ENCODE data around the gene PNPLA7. TPM values are rescaled to one million over a fixed set of nuclear protein-coding genes. Genes with fewer than 3 reads are reported as not detected.

Gene PNPLA7
- total and polyA plus RNA-seq, 4 donors = 0.75 to 6.5 (median 2.1) TPM

DNA sequence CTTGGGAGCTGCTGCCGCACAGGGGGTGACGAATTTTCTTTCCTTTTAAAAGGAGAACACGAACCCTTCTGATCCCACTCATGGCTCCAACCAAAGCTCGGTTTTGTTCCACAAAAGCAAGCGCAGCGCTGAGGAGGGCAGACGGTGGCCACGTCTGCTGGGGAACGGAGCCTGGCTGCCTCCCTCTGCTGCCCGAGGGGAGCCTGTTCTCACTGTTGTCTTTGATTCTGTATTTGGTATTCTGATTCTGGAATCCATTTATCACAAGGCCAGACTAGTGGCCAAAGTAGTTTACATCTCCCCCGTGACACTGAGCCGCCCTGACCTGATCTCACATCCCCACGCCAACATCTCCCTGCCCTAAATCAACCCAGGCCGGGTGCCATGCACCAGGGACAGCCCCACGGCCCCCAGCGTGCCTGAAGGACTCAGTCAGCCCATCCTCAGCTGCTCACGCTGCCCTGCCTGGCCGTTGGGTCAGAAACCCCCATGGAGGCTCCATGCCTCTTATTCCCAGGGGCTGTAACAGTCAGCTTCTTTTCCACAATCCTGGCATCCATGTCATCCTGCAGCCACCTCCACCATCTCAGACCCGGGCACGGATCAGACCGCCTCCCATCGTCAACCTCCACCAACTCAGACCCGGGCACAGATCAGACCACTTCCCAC is 84.3 kb downstream of the PNPLA7 start (continued):
- TF ChIP-seq, protein P1, sequence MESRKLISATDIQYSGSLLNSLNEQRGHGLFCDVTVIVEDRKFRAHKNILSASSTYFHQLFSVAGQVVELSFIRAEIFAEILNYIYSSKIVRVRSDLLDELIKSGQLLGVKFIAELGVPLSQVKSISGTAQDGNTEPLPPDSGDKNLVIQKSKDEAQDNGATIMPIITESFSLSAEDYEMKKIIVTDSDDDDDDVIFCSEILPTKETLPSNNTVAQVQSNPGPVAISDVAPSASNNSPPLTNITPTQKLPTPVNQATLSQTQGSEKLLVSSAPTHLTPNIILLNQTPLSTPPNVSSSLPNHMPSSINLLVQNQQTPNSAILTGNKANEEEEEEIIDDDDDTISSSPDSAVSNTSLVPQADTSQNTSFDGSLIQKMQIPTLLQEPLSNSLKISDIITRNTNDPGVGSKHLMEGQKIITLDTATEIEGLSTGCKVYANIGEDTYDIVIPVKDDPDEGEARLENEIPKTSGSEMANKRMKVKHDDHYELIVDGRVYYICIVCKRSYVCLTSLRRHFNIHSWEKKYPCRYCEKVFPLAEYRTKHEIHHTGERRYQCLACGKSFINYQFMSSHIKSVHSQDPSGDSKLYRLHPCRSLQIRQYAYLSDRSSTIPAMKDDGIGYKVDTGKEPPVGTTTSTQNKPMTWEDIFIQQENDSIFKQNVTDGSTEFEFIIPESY (IDR thresholded peaks at IDR 0.05) = no peak
- TF ChIP-seq EGR1 (IDR thresholded peaks at IDR 0.05; ENCODE audit: low read depth in 2 of 2) = no peak
- TF ChIP-seq, protein P2, sequence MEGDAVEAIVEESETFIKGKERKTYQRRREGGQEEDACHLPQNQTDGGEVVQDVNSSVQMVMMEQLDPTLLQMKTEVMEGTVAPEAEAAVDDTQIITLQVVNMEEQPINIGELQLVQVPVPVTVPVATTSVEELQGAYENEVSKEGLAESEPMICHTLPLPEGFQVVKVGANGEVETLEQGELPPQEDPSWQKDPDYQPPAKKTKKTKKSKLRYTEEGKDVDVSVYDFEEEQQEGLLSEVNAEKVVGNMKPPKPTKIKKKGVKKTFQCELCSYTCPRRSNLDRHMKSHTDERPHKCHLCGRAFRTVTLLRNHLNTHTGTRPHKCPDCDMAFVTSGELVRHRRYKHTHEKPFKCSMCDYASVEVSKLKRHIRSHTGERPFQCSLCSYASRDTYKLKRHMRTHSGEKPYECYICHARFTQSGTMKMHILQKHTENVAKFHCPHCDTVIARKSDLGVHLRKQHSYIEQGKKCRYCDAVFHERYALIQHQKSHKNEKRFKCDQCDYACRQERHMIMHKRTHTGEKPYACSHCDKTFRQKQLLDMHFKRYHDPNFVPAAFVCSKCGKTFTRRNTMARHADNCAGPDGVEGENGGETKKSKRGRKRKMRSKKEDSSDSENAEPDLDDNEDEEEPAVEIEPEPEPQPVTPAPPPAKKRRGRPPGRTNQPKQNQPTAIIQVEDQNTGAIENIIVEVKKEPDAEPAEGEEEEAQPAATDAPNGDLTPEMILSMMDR (IDR thresholded peaks at IDR 0.05; ENCODE audit: low read depth, low read length, missing input control) = no peak
- TF ChIP-seq GABPA (IDR thresholded peaks at IDR 0.05 in 1 of 2, conservative IDR thresholded peaks at IDR 0.05 in 1 of 2) = no peak
- no peak for TF ChIP-seq JUND (IDR thresholded peaks at IDR 0.05)
- TF ChIP-seq YY1 (IDR thresholded peaks at IDR 0.05) = no peak
- no peak for TF ChIP-seq NR2F2 (IDR thresholded peaks at IDR 0.05)

DNA sequence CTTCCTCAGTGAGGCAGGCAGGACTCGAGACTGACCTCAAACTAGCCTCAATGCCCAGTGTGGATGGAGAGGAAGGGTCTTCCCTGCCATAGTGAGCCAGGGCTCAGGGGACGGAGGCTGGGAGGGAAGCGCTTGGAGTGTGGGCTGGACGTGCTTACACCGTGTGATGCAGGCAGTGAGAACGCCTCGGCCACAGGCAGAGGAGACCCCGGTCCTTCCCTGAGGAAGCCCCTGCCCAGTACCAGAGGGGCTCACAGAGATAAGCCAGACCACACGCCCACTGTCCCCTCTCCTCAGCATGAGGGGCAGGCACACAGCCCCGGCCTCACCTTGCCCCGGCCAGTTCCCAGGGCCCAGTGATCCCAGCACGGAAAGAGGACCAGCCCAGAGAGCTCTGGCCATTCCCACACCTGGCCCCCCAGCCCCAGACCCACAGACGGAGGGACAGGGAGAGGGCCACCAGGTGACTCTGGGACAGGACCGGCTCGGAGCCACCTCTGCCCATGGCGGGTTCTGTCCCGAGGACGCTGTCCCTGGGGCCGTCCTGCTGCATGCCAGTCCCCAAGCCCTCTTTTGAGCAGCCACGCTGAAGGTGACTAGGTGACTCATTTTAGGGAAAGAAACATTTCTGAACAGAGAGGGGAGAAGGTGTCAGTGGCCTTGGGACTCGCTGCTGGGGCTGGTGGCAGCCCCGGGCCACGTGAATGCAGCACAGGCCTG is 85.0 kb downstream of the PNPLA7 start:
- DNase-seq (ENCODE audit: low spot score) = no peak
- Histone ChIP-seq H3K4me3 (ENCODE audit: low read depth in 1 of 3, low read length in 3 of 3) (no peak overlapping the region), H3K27me3 (ENCODE audit: control insufficient read depth in 4 of 4, insufficient read depth in 4 of 4, low read length in 3 of 4) (no peaks in the 10 kb centered on the region), H3K9ac (ENCODE audit: low read depth in 1 of 2, low read length in 2 of 2) (no peak overlapping the region), H3K4me1 (ENCODE audit: control insufficient read depth in 4 of 4, insufficient read depth in 4 of 4, low read length in 3 of 4) (no peaks in the 10 kb centered on the region), H3K36me3 (ENCODE audit: control insufficient read depth in 4 of 4, insufficient read depth in 3 of 4, low read depth in 1 of 4, low read length in 3 of 4) (peaks cover 0 to 6% (median 0%) of the 10 kb centered on the region in 4 donors), H3K9me3 (ENCODE audit: control insufficient read depth in 4 of 4, low read length in 3 of 4) (no peaks in the 10 kb centered on the region), H3K27ac (ENCODE audit: low read depth in 1 of 2, low read length in 2 of 2) (no peak overlapping the region)
- TF ChIP-seq RXRA (IDR thresholded peaks at IDR 0.05) = no peak
- TF ChIP-seq, protein P3, sequence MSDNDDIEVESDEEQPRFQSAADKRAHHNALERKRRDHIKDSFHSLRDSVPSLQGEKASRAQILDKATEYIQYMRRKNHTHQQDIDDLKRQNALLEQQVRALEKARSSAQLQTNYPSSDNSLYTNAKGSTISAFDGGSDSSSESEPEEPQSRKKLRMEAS (IDR thresholded peaks at IDR 0.05) = no peak
- TF ChIP-seq, protein P4, sequence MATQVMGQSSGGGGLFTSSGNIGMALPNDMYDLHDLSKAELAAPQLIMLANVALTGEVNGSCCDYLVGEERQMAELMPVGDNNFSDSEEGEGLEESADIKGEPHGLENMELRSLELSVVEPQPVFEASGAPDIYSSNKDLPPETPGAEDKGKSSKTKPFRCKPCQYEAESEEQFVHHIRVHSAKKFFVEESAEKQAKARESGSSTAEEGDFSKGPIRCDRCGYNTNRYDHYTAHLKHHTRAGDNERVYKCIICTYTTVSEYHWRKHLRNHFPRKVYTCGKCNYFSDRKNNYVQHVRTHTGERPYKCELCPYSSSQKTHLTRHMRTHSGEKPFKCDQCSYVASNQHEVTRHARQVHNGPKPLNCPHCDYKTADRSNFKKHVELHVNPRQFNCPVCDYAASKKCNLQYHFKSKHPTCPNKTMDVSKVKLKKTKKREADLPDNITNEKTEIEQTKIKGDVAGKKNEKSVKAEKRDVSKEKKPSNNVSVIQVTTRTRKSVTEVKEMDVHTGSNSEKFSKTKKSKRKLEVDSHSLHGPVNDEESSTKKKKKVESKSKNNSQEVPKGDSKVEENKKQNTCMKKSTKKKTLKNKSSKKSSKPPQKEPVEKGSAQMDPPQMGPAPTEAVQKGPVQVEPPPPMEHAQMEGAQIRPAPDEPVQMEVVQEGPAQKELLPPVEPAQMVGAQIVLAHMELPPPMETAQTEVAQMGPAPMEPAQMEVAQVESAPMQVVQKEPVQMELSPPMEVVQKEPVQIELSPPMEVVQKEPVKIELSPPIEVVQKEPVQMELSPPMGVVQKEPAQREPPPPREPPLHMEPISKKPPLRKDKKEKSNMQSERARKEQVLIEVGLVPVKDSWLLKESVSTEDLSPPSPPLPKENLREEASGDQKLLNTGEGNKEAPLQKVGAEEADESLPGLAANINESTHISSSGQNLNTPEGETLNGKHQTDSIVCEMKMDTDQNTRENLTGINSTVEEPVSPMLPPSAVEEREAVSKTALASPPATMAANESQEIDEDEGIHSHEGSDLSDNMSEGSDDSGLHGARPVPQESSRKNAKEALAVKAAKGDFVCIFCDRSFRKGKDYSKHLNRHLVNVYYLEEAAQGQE (IDR thresholded peaks at IDR 0.05) = no peak
- TF ChIP-seq, protein P5, sequence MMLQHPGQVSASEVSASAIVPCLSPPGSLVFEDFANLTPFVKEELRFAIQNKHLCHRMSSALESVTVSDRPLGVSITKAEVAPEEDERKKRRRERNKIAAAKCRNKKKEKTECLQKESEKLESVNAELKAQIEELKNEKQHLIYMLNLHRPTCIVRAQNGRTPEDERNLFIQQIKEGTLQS (IDR thresholded peaks at IDR 0.05) = no peak
- TF ChIP-seq YY1 (IDR thresholded peaks at IDR 0.05) = no peak
- TF ChIP-seq, protein P1 (IDR thresholded peaks at IDR 0.05) = no peak
- WGBS = 96% methylated on average over 23 of the region's 23 CpGs
